Measurements from ENCODE around the gene TRMT11.

GRCh38 chr6:126064257-126064747 lies 78.0 kb downstream of the TRMT11 start:
- no peak for TF ChIP-seq POLR2AphosphoS5 (IDR thresholded peaks at IDR 0.05; ENCODE audit: low read depth, low read length)
- TF ChIP-seq POLR2A (IDR thresholded peaks at IDR 0.05; ENCODE audit: low read depth, low read length) = no peak
- no peak for TF ChIP-seq SPI1 (IDR thresholded peaks at IDR 0.05; ENCODE audit: low read depth, low read length)
- no peak for TF ChIP-seq TAF1 (IDR thresholded peaks at IDR 0.05; ENCODE audit: low read depth, low read length)
- TF ChIP-seq PAX5 (IDR thresholded peaks at IDR 0.05; ENCODE audit: insufficient read depth, low read length, severe bottlenecking) = no peak
- no peak for TF ChIP-seq POU2F2 (IDR thresholded peaks at IDR 0.05; ENCODE audit: low read depth, low read length)

All from GM12891 (cell line).